ENCODE data around the gene KCNH2.

GRCh38 chr7:151001546-151001945, 23.4 kb upstream of the KCNH2 start:
- TF ChIP-seq JUND (IDR thresholded peaks at IDR 0.05; ENCODE audit: low read length) = no peak
- no peak for TF ChIP-seq EZH2 (IDR thresholded peaks at IDR 0.05; ENCODE audit: low read depth, low read length, severe bottlenecking)
- TF ChIP-seq, protein P1, sequence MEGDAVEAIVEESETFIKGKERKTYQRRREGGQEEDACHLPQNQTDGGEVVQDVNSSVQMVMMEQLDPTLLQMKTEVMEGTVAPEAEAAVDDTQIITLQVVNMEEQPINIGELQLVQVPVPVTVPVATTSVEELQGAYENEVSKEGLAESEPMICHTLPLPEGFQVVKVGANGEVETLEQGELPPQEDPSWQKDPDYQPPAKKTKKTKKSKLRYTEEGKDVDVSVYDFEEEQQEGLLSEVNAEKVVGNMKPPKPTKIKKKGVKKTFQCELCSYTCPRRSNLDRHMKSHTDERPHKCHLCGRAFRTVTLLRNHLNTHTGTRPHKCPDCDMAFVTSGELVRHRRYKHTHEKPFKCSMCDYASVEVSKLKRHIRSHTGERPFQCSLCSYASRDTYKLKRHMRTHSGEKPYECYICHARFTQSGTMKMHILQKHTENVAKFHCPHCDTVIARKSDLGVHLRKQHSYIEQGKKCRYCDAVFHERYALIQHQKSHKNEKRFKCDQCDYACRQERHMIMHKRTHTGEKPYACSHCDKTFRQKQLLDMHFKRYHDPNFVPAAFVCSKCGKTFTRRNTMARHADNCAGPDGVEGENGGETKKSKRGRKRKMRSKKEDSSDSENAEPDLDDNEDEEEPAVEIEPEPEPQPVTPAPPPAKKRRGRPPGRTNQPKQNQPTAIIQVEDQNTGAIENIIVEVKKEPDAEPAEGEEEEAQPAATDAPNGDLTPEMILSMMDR (IDR thresholded peaks at IDR 0.05; ENCODE audit: control extremely low read depth in 1 of 3, insufficient read depth in 1 of 3, low read depth in 1 of 3, low read length in 3 of 3) = no peak
- TF ChIP-seq EP300 (IDR thresholded peaks at IDR 0.05; ENCODE audit: borderline replicate concordance in 1 of 2, low read depth in 2 of 2, low read length in 2 of 2) = no peak
- no peak for TF ChIP-seq TCF12 (IDR thresholded peaks at IDR 0.05; ENCODE audit: low read depth, low read length)

All from H1 (cell line).